A549 (cell line): Measurements from ENCODE around the gene ANKAR. TPM values are rescaled to one million over a fixed set of nuclear protein-coding genes. Genes with fewer than 3 reads are reported as not detected.

ENCODE experiments used
- ATAC-seq, 2 experiments: fragments of 200-7000 bp in 1 of 2; fragments of >200 bp in 1 of 2; cut with Nextera tagmentation in 1 of 2; cut with Tn5 transposase in 1 of 2; 3 replicates each; pipeline versions ENCODE4 v1.8.0 to v1.9.1; 2018 to 2020; ENCODE audit warnings: mild to moderate bottlenecking in 1 of 2, moderate library complexity in 1 of 2
- CTCF ChIA-PET: fragments of 300-600 bp; sonication (Branson Sonifier 250); formaldehyde crosslinking; extraction: SDS; loops from one replicate; lab custom pipeline; 2021; ENCODE audit warnings: antibody characterized with exemption, inconsistent platforms; lab: Yijun Ruan, JAX
- POLR2A ChIA-PET: fragments of 350-600 bp; formaldehyde crosslinking; extraction: SDS; loops from one replicate; lab custom pipeline; 2021; ENCODE audit warnings: antibody characterized with exemption, inconsistent platforms; lab: Yijun Ruan, JAX
- DNase-seq, 2 experiments: peaks; one replicate each; pipeline versions ENCODE4 v3.0.0 to v3.0.0-alpha.2; 2011 to 2016; ENCODE audit warnings: low read depth in 1 of 2, low spot score in 1 of 2
- FAIRE-seq: peaks from 2 replicates; lab custom pipeline; 2011; peaks lifted over from hg19 to GRCh38; lab: Jason Lieb, UNC
- H3K27ac ChIP-seq, 2 experiments: fragments of >200 bp; sonication (Bioruptor Twin); formaldehyde crosslinking; 3 replicates each; pipeline ENCODE4 v1.5.1; 2016 to 2017
- H3K4me1 ChIP-seq: fragments of >200 bp; sonication (Bioruptor Twin); formaldehyde crosslinking; 3 replicates; pipeline ENCODE4 v1.6.1; 2016
- H3K4me2 ChIP-seq: fragments of >200 bp; sonication (Bioruptor Twin); formaldehyde crosslinking; 3 replicates; pipeline ENCODE4 v1.6.1; 2016
- H3K4me3 ChIP-seq: fragments of >200 bp; sonication (Bioruptor Twin); formaldehyde crosslinking; 3 replicates; pipeline ENCODE4 v1.5.1; 2016
- H3K9me3 ChIP-seq: fragments of >200 bp; sonication (Bioruptor Twin); formaldehyde crosslinking; 3 replicates; pipeline ENCODE4 v1.6.1; 2016
- ATOH8 ChIP-seq: fragments of 250-450 bp; sonication (Bioruptor Pico); IDR thresholded peaks from 2 replicates; pipeline ENCODE4 v1.5.0; 2020; ENCODE audit warnings: low read depth, mild to moderate bottlenecking, moderate library complexity
- BHLHE40 ChIP-seq: IDR thresholded peaks from 2 replicates; pipeline ENCODE4 v1.6.1; 2012; ENCODE audit warnings: low read depth, low read length, inconsistent platforms
- CHD2 ChIP-seq: fragments of 150-350 bp; IDR thresholded peaks from 2 replicates; pipeline ENCODE4 v1.6.1; 2014; ENCODE audit warnings: low read length; ENCODE audit not compliant: partially characterized antibody
- CTCF ChIP-seq: fragments of >200 bp; sonication (Bioruptor Twin); formaldehyde crosslinking; IDR thresholded peaks from 3 replicates; pipeline ENCODE4 v1.5.1; 2016
- EHF ChIP-seq: fragments of 250-450 bp; sonication (Bioruptor Pico); IDR thresholded peaks from 2 replicates; pipeline ENCODE4 v1.5.0; 2020; ENCODE audit warnings: mild to moderate bottlenecking
- FOSL2 ChIP-seq, 2 experiments: fragments of 450-650 bp in 1 of 2; fragments of >200 bp in 1 of 2; sonication (Bioruptor Twin) in 1 of 2; formaldehyde crosslinking; IDR thresholded peaks; 2 replicates each; pipeline versions ENCODE4 v1.5.0 to v1.6.1; 2016 to 2020; ENCODE audit warnings: mild to moderate bottlenecking in 1 of 2, moderate library complexity in 1 of 2
- HES2 ChIP-seq: fragments of >200 bp; sonication (Bioruptor Twin); formaldehyde crosslinking; IDR thresholded peaks from 2 replicates; pipeline ENCODE4 v1.6.1; 2016
- HMGXB4 ChIP-seq: fragments of 250-450 bp; sonication (Bioruptor Pico); IDR thresholded peaks from 2 replicates; pipeline ENCODE4 v1.5.0; 2021; ENCODE audit warnings: mild to moderate bottlenecking, moderate library complexity, borderline replicate concordance
- HOXB13 ChIP-seq: fragments of 250-450 bp; sonication (Bioruptor Pico); IDR thresholded peaks from 2 replicates; pipeline ENCODE4 v1.5.0; 2020; ENCODE audit warnings: low read depth, mild to moderate bottlenecking, moderate library complexity
- JUNB ChIP-seq: fragments of >200 bp; sonication (Bioruptor Twin); formaldehyde crosslinking; IDR thresholded peaks from 2 replicates; pipeline ENCODE4 v1.6.1; 2016
- MAX ChIP-seq: IDR thresholded peaks from 2 replicates; pipeline ENCODE4 v1.6.1; 2012
- NPAS2 ChIP-seq: fragments of 250-450 bp; sonication (Bioruptor Pico); IDR thresholded peaks from 2 replicates; pipeline ENCODE4 v1.8.0; 2022; ENCODE audit warnings: mild to moderate bottlenecking, moderate library complexity, borderline replicate concordance
- PBX3 ChIP-seq: IDR thresholded peaks from 2 replicates; pipeline ENCODE4 v1.6.1; 2012
- RCOR1 ChIP-seq: fragments of 150-350 bp; IDR thresholded peaks from 2 replicates; pipeline ENCODE4 v1.6.1; 2014; ENCODE audit warnings: antibody characterized with exemption, low read length, low read depth
- REST ChIP-seq: fragments of 200-600 bp; sonication (generic); IDR thresholded peaks from 2 replicates; pipeline ENCODE4 v1.6.1; 2016; ENCODE audit warnings: antibody characterized with exemption, mild to moderate bottlenecking, moderate library complexity
- RFX5 ChIP-seq: fragments of 450-650 bp; IDR thresholded peaks from 2 replicates; pipeline ENCODE4 v1.7.1; 2014; ENCODE audit warnings: antibody characterized with exemption, mild to moderate bottlenecking, moderate library complexity
- RNF2 ChIP-seq: fragments of 200-600 bp; sonication (generic); IDR thresholded peaks from 2 replicates; pipeline ENCODE4 v1.6.1; 2016; ENCODE audit warnings: low read depth, mild to moderate bottlenecking, antibody characterized with exemption, moderate library complexity, borderline replicate concordance
- SMC3 ChIP-seq: fragments of >200 bp; sonication (Bioruptor Twin); formaldehyde crosslinking; IDR thresholded peaks from 3 replicates; pipeline ENCODE4 v1.6.1; 2018; ENCODE audit warnings: inconsistent platforms
- ZFP36 ChIP-seq: fragments of 450-650 bp; IDR thresholded peaks from 2 replicates; pipeline ENCODE4 v1.6.1; 2014; ENCODE audit warnings: borderline replicate concordance; ENCODE audit not compliant: partially characterized antibody
- WGBS: methylation state at CpG from one replicate; pipeline ENCODE4 v1.1.6; 2017; ENCODE audit errors: missing lambda C conversion rate; 5-methylcytosine and 5-hydroxymethylcytosine counted together
- polyA plus RNA-seq, 4 experiments: library from polyadenylated mRNA; depleted of rRNA in 3 of 4; stranded (reverse); fragments of >200 nt; fragmentation: RNase III in 1 of 4; extraction: RNeasy Plus Mini Kit Qiagen cat#74134 plus additional on column Dnase treatment in 1 of 4; gene quantifications; 2 replicates in 3 of 4; 3 replicates in 1 of 4; pipeline ENCODE4 v1.2.3, GENCODE V29; 2011 to 2017

ANKAR gene
- polyA plus RNA-seq, 2 of the 4 experiments (the other 2 are of a cell fraction) = 2.2 to 4.8 TPM

- FAIRE-seq (no peak), DNase-seq (no peak), ATAC-seq (peak in 1 of 2 experiments; percentile 43; a peak in 2 of 6 replicates)
- WGBS = 69% methylated on average over 2 of the region's 2 CpGs
- TF ChIP-seq RNF2 (no peak), CTCF (no peak), REST (no peak), BHLHE40 (no peak), MAX (no peak), RFX5 (no peak), PBX3 (no peak), HES2 (no peak), EHF (CRISPR knock-in tag) (no peak), ATOH8 (CRISPR knock-in tag) (no peak), HOXB13 (no peak), FOSL2 (IDR thresholded peaks at IDR 0.05) (no peak), FOSL2 (CRISPR knock-in tag; IDR thresholded peaks at IDR 0.05) (no peak), HMGXB4 (no peak), RCOR1 (no peak), NPAS2 (no peak), ZFP36 (no peak), JUNB (no peak), CHD2 (no peak), SMC3 (no peak)
- Histone ChIP-seq H3K9me3 (no peaks in the 10 kb centered on the region), H3K4me3 (no peak overlapping the region), H3K4me2 (no peak overlapping the region), H3K27ac (no peak overlapping the region), H3K4me1 (peaks cover 8% of the 10 kb centered on the region; the same call in 1 of the 3 replicates)
- ChIA-PET POLR2A (interaction anchor here (2.0 kb wide), 1 partner anchor 45 kb away, joined by 9 read pairs; the partner anchor contains the start of gene SLC40A1), CTCF (interaction anchor here (1.1 kb wide), 1 partner anchor 35 kb away, joined by 3 read pairs; no protein-coding TSS in a partner anchor)
Observed at GRCh38 chr2:189625636-189626035, 48.8 kb upstream of the ANKAR start.
